ENCODE data around the gene TMIGD1. TPM values are rescaled to one million over a fixed set of nuclear protein-coding genes. Genes with fewer than 3 reads are reported as not detected.

Gene TMIGD1
- total and polyA plus RNA-seq, 2 of the 13 experiments (the other 11 are each of a cell fraction or from before 2014, with no cell fraction given), result not detected

DNA sequence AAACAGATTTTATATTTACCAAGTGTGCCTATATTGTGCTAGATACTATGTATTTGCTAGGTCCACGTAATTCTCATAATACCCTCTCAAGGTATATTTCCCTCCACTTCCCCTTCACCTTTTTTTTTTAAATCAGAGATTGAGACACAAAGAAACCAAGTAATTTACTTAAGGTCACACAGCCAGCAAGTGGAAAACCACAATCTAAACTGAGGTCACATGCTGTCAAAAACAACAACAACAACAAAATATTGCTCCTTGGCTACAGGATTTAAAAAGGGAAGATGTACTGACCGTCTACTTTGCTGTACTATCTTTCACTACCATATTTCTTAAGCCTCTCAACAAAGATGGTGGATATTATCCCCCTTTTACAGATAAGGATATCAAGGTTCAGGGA is 57.9 kb downstream of the TMIGD1 start:
- no peaks in the 10 kb centered on the region for H3K9me3 ChIP-seq (ENCODE audit: low read length)
- POLR2A ChIA-PET, result no interaction called here
- H3K4me2 ChIP-seq (ENCODE audit: low read depth, low read length), result no peak overlapping the region
- DNase-seq (ENCODE audit: low spot score) (no peak), ATAC-seq (no peak), FAIRE-seq (no peak)
- in situ Hi-C loops (cut with HindIII; ENCODE audit: extremely low pct_ligation_motif_present, low pct_unique_long_range_greater_than_20kb) (loop anchor here (5.0 kb wide), 1 partner anchor 149 kb away; no protein-coding TSS in a partner anchor), intact Hi-C loops (cut with micrococcal nuclease; ENCODE audit: unreplicated experiment) (loop anchor here (5.0 kb wide), 1 partner anchor 61 kb away; no protein-coding TSS in a partner anchor)
- no peaks in the 10 kb centered on the region for H3K27me3 ChIP-seq (ENCODE audit: control insufficient read depth in 1 of 2, insufficient read depth in 2 of 2, low read length in 2 of 2)
- no TSS peak for BruUV-seq (replicated peaks)
- no peaks in the 10 kb centered on the region for H3K4me1 ChIP-seq (ENCODE audit: insufficient read depth, low read length)
- H4K20me1 ChIP-seq (ENCODE audit: insufficient read depth, low read length), result no peaks in the 10 kb centered on the region
- no peak overlapping the region for H3K9ac ChIP-seq (ENCODE audit: insufficient read depth, low read depth, low read length)
- no peak overlapping the region for H3K27ac ChIP-seq (ENCODE audit: extremely low read length, insufficient read depth, low read length)
- CTCF ChIA-PET (ENCODE audit: low intra/inter-chr PET ratio, low total read pairs), result no interaction called here
- H3K4me3 ChIP-seq (replicated peaks in 1 of 3; ENCODE audit: insufficient read depth in 1 of 3, low read depth in 2 of 3, low read length in 3 of 3), result no peak overlapping the region
- H3K36me3 ChIP-seq (replicated peaks in 1 of 2; ENCODE audit: control insufficient read depth in 1 of 2, insufficient read depth in 2 of 2, low read length in 2 of 2), result peaks cover 5 to 50% of the 10 kb centered on the region in 2 experiments
- no peaks in the 10 kb centered on the region for H3K79me2 ChIP-seq (ENCODE audit: insufficient read depth, low read length)
- TF ChIP-seq SRSF9 (IDR thresholded peaks at IDR 0.05; ENCODE audit: borderline replicate concordance, insufficient read depth, low read depth, low read length, poor library complexity, severe bottlenecking) (no peak), STAG1 (CRISPR knock-in tag; IDR thresholded peaks at IDR 0.05) (no peak), ZFP36 (IDR thresholded peaks at IDR 0.05; ENCODE audit: borderline replicate concordance, low read depth, low read length, partially characterized antibody) (no peak), MED8 (CRISPR knock-in tag; IDR thresholded peaks at IDR 0.05; ENCODE audit: insufficient replicate concordance) (no peak), NRL (CRISPR knock-in tag; IDR thresholded peaks at IDR 0.05; ENCODE audit: borderline replicate concordance) (no peak), ZNF563 (CRISPR knock-in tag; IDR thresholded peaks at IDR 0.05) (no peak), ZNF12 (CRISPR knock-in tag; IDR thresholded peaks at IDR 0.05) (no peak), POLR2A (IDR thresholded peaks at IDR 0.05; ENCODE audit: insufficient read depth in 1 of 2, low read depth in 2 of 2, low read length in 2 of 2) (no peak), ZNF512 (CRISPR knock-in tag; IDR thresholded peaks at IDR 0.05) (no peak), ZNF136 (CRISPR knock-in tag; IDR thresholded peaks at IDR 0.05; ENCODE audit: low read depth) (no peak), CENPT (CRISPR knock-in tag; IDR thresholded peaks at IDR 0.05; ENCODE audit: low read depth) (no peak)
- WGBS (ENCODE audit: low lambda C conversion rate), result 97% methylated on average over 2 of the region's 2 CpGs
- H2AFZ ChIP-seq (ENCODE audit: low read length), result no peak overlapping the region
